T-cell (primary cell): ENCODE data around the gene CWC27. TPM values are rescaled to one million over a fixed set of nuclear protein-coding genes. Genes with fewer than 3 reads are reported as not detected.

ENCODE experiments used
- ATAC-seq, 4 experiments: fragments of 200-7000 bp in 3 of 4; fragments of 150-1000 bp in 1 of 4; cut with Tn5 transposase; replicated peaks in 1 of 4; 1 replicate in 3 of 4; 2 replicates in 1 of 4; pipeline ENCODE4 v1.10.0; 2021; ENCODE audit warnings: moderate library complexity in 3 of 4, mild to moderate bottlenecking in 2 of 4, moderate number of reproducible peaks in 1 of 4
- CTCF ChIA-PET, 2 donors: fragments of 300-600 bp; sonication (Branson Sonifier 250); formaldehyde crosslinking; loops; one replicate each; lab custom pipeline; 2022; ENCODE audit warnings: antibody characterized with exemption in 2 of 2; lab: Charles Lee
- POLR2A ChIA-PET, 2 donors: fragments of 300-600 bp; sonication (Branson Sonifier 250); formaldehyde crosslinking; loops; one replicate each; lab custom pipeline; 2022; ENCODE audit warnings: antibody characterized with exemption in 2 of 2; lab: Charles Lee
- DNase-seq, 35 experiments: peaks; one replicate each; pipeline versions ENCODE4 v3.0.0 to v3.0.0-alpha.2; 2013 to 2023
- H3K27ac ChIP-seq: one replicate; pipeline ENCODE4 v1.5.1; 2013; ENCODE audit warnings: low read length
- H3K27me3 ChIP-seq, 2 experiments: replicated peaks in 1 of 2; 1 replicate in 1 of 2; 2 replicates in 1 of 2; pipeline versions ENCODE4 v1.6.1 to v1.7.0; 2013; ENCODE audit warnings: low read length in 1 of 2, mixed read lengths in 1 of 2; ENCODE audit not compliant: control insufficient read depth in 2 of 2, insufficient read depth in 2 of 2; ENCODE audit errors: extremely low read depth in 1 of 2
- H3K36me3 ChIP-seq, 2 donors: 1 replicate in 1 of 2; 2 replicates in 1 of 2; pipeline versions ENCODE4 v1.6.1 to v1.7.0; 2013; ENCODE audit warnings: low read length in 1 of 2; ENCODE audit not compliant: control insufficient read depth in 2 of 2, insufficient read depth in 1 of 2; ENCODE audit errors: extremely low read depth in 1 of 2
- H3K4me1 ChIP-seq, 2 experiments: 1 replicate in 1 of 2; 2 replicates in 1 of 2; pipeline versions ENCODE4 v1.6.1 to v1.7.0; 2013; ENCODE audit warnings: low read length in 2 of 2, mixed read lengths in 1 of 2; ENCODE audit not compliant: insufficient read depth in 2 of 2, control insufficient read depth in 1 of 2; ENCODE audit errors: extremely low read depth in 1 of 2
- H3K4me3 ChIP-seq, 2 donors: 1 replicate in 1 of 2; 2 replicates in 1 of 2; pipeline versions ENCODE4 v1.5.1 to v1.7.0; 2013; ENCODE audit warnings: mild to moderate bottlenecking in 2 of 2, low read length in 1 of 2, moderate library complexity in 1 of 2; ENCODE audit not compliant: control insufficient read depth in 1 of 2; ENCODE audit errors: extremely low read depth in 1 of 2
- H3K9me3 ChIP-seq: 2 replicates; pipeline ENCODE4 v1.7.0; 2013
- H3K27ac Mint-ChIP-seq, 2 donors: one replicate each; pipeline ENCODE4 v1.8.0; 2020 to 2021; ENCODE audit warnings: mild to moderate bottlenecking in 2 of 2, mixed read lengths in 2 of 2
- H3K27me3 Mint-ChIP-seq, 2 donors: one replicate each; pipeline ENCODE4 v1.8.0; 2021 to 2022; ENCODE audit warnings: mixed read lengths in 2 of 2
- H3K36me3 Mint-ChIP-seq: one replicate; pipeline ENCODE4 v1.8.0; 2021; ENCODE audit warnings: mixed read lengths
- H3K4me1 Mint-ChIP-seq, 3 donors: one replicate each; pipeline ENCODE4 v1.8.0; 2020 to 2022; ENCODE audit warnings: mixed read lengths in 3 of 3, mild to moderate bottlenecking in 1 of 3
- H3K4me3 Mint-ChIP-seq, 3 donors: one replicate each; pipeline ENCODE4 v1.8.0; 2020 to 2022; ENCODE audit warnings: mild to moderate bottlenecking in 3 of 3, mixed read lengths in 3 of 3, moderate library complexity in 3 of 3
- H3K9me3 Mint-ChIP-seq, 3 donors: one replicate each; pipeline ENCODE4 v1.8.0; 2020 to 2022; ENCODE audit warnings: mixed read lengths in 3 of 3
- WGBS: methylation state at CpG from one replicate; pipeline ENCODE4 v1.1.5; 2013; ENCODE audit warnings: missing lambda C conversion rate; ENCODE audit not compliant: insufficient coverage; 5-methylcytosine and 5-hydroxymethylcytosine counted together
- total RNA-seq, 35 experiments: library from RNA in 6 of 35; stranded (reverse) in 6 of 35; fragments of 120-200 nt in 1 of 35; gene quantifications; one replicate each; pipeline versions ENCODE4 v1.2.1 to v1.2.4 and lab custom pipeline; 2013 to 2026

The CWC27 gene
- total RNA-seq, 5 donors from 2014 or later (not counting 1 experiment from before 2014, with no cell fraction given): 15.5 to 32.3 (median 18.8) TPM

DNA sequence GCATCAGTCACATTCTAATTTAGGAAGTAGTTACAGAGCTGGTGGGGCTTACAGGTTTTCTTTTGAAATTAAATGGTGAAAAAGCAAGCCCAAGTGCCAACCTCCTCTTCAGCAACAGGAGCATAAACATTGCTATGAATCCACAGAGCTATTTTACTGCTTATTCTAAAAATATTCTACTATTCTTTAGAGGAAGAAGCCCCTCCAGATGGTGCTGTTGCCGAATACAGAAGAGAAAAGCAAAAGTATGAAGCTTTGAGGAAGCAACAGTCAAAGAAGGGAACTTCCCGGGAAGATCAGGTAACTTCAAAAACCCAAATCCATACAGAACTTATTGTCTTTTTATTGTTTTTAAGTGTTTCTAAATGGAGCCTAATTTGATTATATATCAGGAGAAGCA, 202.8 kb downstream of the CWC27 start:
- no peak for DNase-seq
- no peak overlapping the region for H3K4me3 ChIP-seq
- ChIA-PET CTCF (interaction anchor here in 1 of 2 donors (1.1 kb wide), 1 partner anchor 512 kb away, joined by 4 read pairs; no protein-coding TSS in a partner anchor), POLR2A (no interaction called here)
- WGBS: no CpG with 5 or more reads among the region's 2 CpGs
- no peaks in the 10 kb centered on the region for H3K9me3 ChIP-seq
- H3K36me3 ChIP-seq: peaks cover 8 to 11% of the 10 kb centered on the region in 2 donors
- H3K27me3 ChIP-seq: no peaks in the 10 kb centered on the region
- H3K27ac ChIP-seq: no peak overlapping the region
- no peak overlapping the region for H3K4me3 Mint-ChIP-seq
- H3K36me3 Mint-ChIP-seq: peaks cover 36% of the 10 kb centered on the region
- no peak for ATAC-seq
- H3K27ac Mint-ChIP-seq: no peak overlapping the region
- peaks cover 3 to 9% (median 5%) of the 10 kb centered on the region in 3 donors for H3K4me1 Mint-ChIP-seq
- H3K9me3 Mint-ChIP-seq: no peaks in the 10 kb centered on the region
- no peaks in the 10 kb centered on the region for H3K4me1 ChIP-seq
- H3K27me3 Mint-ChIP-seq: no peaks in the 10 kb centered on the region

DNA sequence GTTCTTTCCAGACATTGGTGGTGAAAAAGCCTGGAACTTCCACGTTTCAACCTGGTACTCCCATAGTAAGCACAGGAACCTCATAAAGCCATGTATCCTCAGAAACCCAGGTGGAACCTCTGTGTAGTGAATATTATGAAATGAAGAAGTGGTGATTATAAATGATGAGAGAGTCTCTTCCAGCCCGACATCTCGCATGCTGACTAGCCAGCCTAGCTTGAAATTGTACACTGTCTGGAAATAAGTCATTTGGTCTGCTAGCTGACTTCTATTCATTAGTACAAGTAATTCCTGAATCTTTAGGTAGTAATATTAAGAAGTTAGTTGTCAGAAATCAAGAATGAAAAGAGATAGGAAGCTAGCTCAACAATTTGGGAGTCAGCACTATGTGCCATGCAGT, 203.3 kb downstream of the CWC27 start:
- peaks cover 3 to 9% (median 5%) of the 10 kb centered on the region in 3 donors for H3K4me1 Mint-ChIP-seq
- no peaks in the 10 kb centered on the region for H3K4me1 ChIP-seq
- peaks cover 39% of the 10 kb centered on the region for H3K36me3 Mint-ChIP-seq
- CTCF ChIA-PET: interaction anchor here in 1 of 2 donors (0.6 to 1.1 kb wide), 2 partner anchors 512 to 1123 kb away, joined by 4 to 5 read pairs; no protein-coding TSS in a partner anchor
- DNase-seq (no peak), ATAC-seq (no peak)
- H3K36me3 ChIP-seq: peaks cover 8 to 11% of the 10 kb centered on the region in 2 donors
- WGBS: no CpG with 5 or more reads among the region's 3 CpGs
- no peak overlapping the region for H3K4me3 ChIP-seq
- POLR2A ChIA-PET: no interaction called here
- H3K27me3 ChIP-seq: no peaks in the 10 kb centered on the region
- H3K27ac Mint-ChIP-seq: no peak overlapping the region
- no peak overlapping the region for H3K4me3 Mint-ChIP-seq
- H3K9me3 Mint-ChIP-seq: no peaks in the 10 kb centered on the region
- H3K27ac ChIP-seq: no peak overlapping the region
- no peaks in the 10 kb centered on the region for H3K27me3 Mint-ChIP-seq
- no peaks in the 10 kb centered on the region for H3K9me3 ChIP-seq

DNA sequence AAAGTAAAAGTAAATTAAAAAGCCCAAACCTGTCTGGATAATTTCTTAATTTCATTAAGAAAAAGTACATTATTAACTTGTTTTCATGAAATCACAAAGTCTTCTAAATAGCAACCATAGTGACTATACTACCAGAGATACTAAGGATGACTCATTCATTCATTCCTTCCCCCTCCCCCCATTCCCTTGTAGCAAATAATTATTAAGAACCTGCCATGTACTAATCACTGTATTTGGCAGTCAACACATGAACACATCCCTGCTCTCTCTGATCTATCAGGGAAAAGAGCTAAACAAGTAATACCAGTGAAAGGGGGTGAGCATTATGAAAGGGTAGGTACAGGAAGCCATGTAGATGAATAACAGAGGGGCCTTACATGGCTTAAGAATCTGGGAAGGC, 203.9 kb downstream of the CWC27 start:
- H3K4me3 Mint-ChIP-seq: no peak overlapping the region
- peaks cover 44% of the 10 kb centered on the region for H3K36me3 Mint-ChIP-seq
- Histone ChIP-seq H3K4me1 (no peaks in the 10 kb centered on the region), H3K27me3 (no peaks in the 10 kb centered on the region), H3K4me3 (no peak overlapping the region), H3K9me3 (no peaks in the 10 kb centered on the region), H3K36me3 (peaks cover 8 to 16% of the 10 kb centered on the region in 2 donors), H3K27ac (no peak overlapping the region)
- ATAC-seq (no peak), DNase-seq (no peak)
- peaks cover 3 to 9% (median 5%) of the 10 kb centered on the region in 3 donors for H3K4me1 Mint-ChIP-seq
- ChIA-PET POLR2A (interaction anchor here (0.5 to 0.6 kb wide), 2 partner anchors 14 to 747 kb away, joined by 3 to 6 read pairs; no protein-coding TSS in a partner anchor), CTCF (interaction anchor here in 1 of 2 donors (0.6 kb wide), 1 partner anchor 1122 kb away, joined by 5 read pairs; no protein-coding TSS in a partner anchor)
- H3K27me3 Mint-ChIP-seq: no peaks in the 10 kb centered on the region
- no peak overlapping the region for H3K27ac Mint-ChIP-seq
- H3K9me3 Mint-ChIP-seq: no peaks in the 10 kb centered on the region

DNA sequence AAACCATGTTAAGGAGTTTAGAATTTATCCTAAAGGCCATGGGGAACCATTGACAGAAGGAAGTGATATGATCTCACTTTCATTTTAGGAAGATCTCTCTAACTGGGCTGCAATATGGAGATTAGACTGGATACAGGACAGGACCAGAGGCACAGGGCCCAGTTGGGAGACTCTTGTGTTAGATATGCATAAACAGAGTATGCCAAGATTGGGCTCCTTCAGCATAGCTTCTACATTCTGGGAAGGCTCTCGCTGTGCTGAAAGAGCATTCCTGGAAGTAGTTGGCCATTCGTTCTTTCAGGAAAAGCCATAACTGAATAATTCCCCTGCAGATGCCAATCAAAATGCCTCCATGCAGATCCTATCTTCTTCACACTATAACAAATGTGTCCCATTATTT, 204.5 kb downstream of the CWC27 start:
- H3K4me3 Mint-ChIP-seq: no peak overlapping the region
- H3K27me3 Mint-ChIP-seq: no peaks in the 10 kb centered on the region
- no peak overlapping the region for H3K27ac Mint-ChIP-seq
- H3K36me3 Mint-ChIP-seq: peaks cover 49% of the 10 kb centered on the region
- H3K9me3 Mint-ChIP-seq: no peaks in the 10 kb centered on the region
- ATAC-seq: no peak
- Histone ChIP-seq H3K4me1 (no peaks in the 10 kb centered on the region), H3K27ac (no peak overlapping the region), H3K36me3 (peaks cover 8 to 21% of the 10 kb centered on the region in 2 donors), H3K9me3 (no peaks in the 10 kb centered on the region), H3K27me3 (no peaks in the 10 kb centered on the region), H3K4me3 (no peak overlapping the region)
- WGBS: no CpG with 5 or more reads among the region's 2 CpGs
- peaks cover 3 to 9% (median 5%) of the 10 kb centered on the region in 3 donors for H3K4me1 Mint-ChIP-seq
- CTCF ChIA-PET: no interaction called here
- POLR2A ChIA-PET: interaction anchor here (0.5 to 0.6 kb wide), 2 partner anchors 15 to 746 kb away, joined by 3 to 6 read pairs; no protein-coding TSS in a partner anchor
- DNase-seq: no peak

DNA sequence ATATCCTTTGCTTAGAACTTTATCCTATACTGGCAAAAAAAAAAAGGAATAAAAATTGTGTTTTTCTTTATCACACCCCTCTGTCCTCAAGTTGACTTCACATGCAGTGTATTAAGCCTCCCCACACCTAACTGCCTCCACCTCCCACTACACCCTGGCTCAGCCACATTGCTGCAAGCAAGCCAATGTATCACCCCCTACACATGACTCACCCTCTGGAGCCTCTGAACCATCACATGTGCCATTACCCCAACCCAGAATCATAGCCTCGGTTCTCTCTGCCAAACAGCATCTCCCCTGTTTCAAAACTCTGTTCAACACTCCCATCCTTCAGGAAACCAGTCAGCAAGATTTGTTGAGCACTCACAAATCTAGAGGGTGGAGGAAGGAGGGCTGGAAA, 209.0 kb downstream of the CWC27 start:
- POLR2A ChIA-PET: interaction anchor here in 1 of 2 donors (0.7 kb wide), 1 partner anchor 29 kb away, joined by 3 read pairs; no protein-coding TSS in a partner anchor
- Histone ChIP-seq H3K36me3 (peaks cover 8 to 20% of the 10 kb centered on the region in 2 donors), H3K27me3 (no peaks in the 10 kb centered on the region), H3K4me1 (no peaks in the 10 kb centered on the region), H3K4me3 (no peak overlapping the region), H3K9me3 (no peaks in the 10 kb centered on the region), H3K27ac (no peak overlapping the region)
- ATAC-seq (no peak), DNase-seq (no peak)
- H3K27me3 Mint-ChIP-seq: no peaks in the 10 kb centered on the region
- H3K27ac Mint-ChIP-seq: no peak overlapping the region
- peaks cover 56% of the 10 kb centered on the region for H3K36me3 Mint-ChIP-seq
- no peaks in the 10 kb centered on the region for H3K4me1 Mint-ChIP-seq
- CTCF ChIA-PET: no interaction called here
- H3K4me3 Mint-ChIP-seq: no peak overlapping the region
- no peaks in the 10 kb centered on the region for H3K9me3 Mint-ChIP-seq
- no CpG with 5 or more reads among the region's 1 CpG for WGBS

DNA sequence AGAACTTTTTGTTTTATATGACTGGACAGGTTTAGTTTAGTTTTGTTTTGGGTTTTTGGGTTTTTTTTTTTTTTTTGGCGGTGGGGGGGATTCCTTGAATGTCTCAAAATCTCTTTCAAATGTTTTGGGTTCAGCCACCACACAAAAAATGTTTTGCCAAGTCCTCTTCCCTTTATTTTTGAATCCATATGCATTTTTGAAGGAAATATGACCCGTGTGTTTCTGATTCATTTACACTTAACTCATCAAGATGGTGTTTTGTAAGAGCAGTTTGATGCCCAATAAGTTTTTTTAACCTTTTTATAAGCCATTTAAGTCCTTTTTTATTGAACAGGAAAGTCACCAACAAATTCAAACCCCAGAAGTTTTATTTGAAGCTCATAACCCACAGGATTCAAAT, 209.8 kb downstream of the CWC27 start:
- Mint-ChIP-seq H3K9me3 (no peaks in the 10 kb centered on the region), H3K4me1 (no peaks in the 10 kb centered on the region), H3K4me3 (no peak overlapping the region), H3K27me3 (no peaks in the 10 kb centered on the region), H3K36me3 (peaks cover 54% of the 10 kb centered on the region), H3K27ac (no peak overlapping the region)
- H3K4me3 ChIP-seq: no peak overlapping the region
- H3K9me3 ChIP-seq: no peaks in the 10 kb centered on the region
- peaks cover 8 to 13% of the 10 kb centered on the region in 2 donors for H3K36me3 ChIP-seq
- no peaks in the 10 kb centered on the region for H3K27me3 ChIP-seq
- ChIA-PET POLR2A (no interaction called here), CTCF (no interaction called here)
- H3K27ac ChIP-seq: no peak overlapping the region
- H3K4me1 ChIP-seq: no peaks in the 10 kb centered on the region
- DNase-seq (no peak), ATAC-seq (no peak)
- no CpG with 5 or more reads among the region's 2 CpGs for WGBS
